Measurements from ENCODE around the gene MYT1. TPM values are rescaled to one million over a fixed set of nuclear protein-coding genes. Genes with fewer than 3 reads are reported as not detected.
A peak's percentile ranks its signal among the peaks of the same experiment; 100 is the strongest.

MYT1 gene
- total and polyA plus RNA-seq, 2 of the 13 experiments (the other 11 are each of a cell fraction or from before 2014, with no cell fraction given) = 0.58 to 2.5 TPM

- TF ChIP-seq ZNF503 (CRISPR knock-in tag; IDR thresholded peaks at IDR 0.05) (no peak), GPN1 (CRISPR knock-in tag; IDR thresholded peaks at IDR 0.05; ENCODE audit: borderline replicate concordance) (no peak), SP1 (IDR thresholded peaks at IDR 0.05) (no peak), SP1 (CRISPR knock-in tag; IDR thresholded peaks at IDR 0.05) (no peak), SKIL (CRISPR knock-in tag; IDR thresholded peaks at IDR 0.05; ENCODE audit: borderline replicate concordance) (no peak), ZBTB44 (CRISPR knock-in tag; IDR thresholded peaks at IDR 0.05) (no peak), KDM1A (CRISPR knock-in tag; IDR thresholded peaks at IDR 0.05) (no peak), ZNF639 (CRISPR knock-in tag; conservative IDR thresholded peaks at IDR 0.05) (no peak), ARNT2 (CRISPR knock-in tag; IDR thresholded peaks at IDR 0.05; ENCODE audit: low read depth) (no peak), GTF3A (CRISPR knock-in tag; conservative IDR thresholded peaks at IDR 0.05) (0 out of 2 replicates have a peak, but pooled peaks have one; percentile 4), SKI (IDR thresholded peaks at IDR 0.05; ENCODE audit: partially characterized antibody) (no peak)
- TF ChIP-seq, protein P1, sequence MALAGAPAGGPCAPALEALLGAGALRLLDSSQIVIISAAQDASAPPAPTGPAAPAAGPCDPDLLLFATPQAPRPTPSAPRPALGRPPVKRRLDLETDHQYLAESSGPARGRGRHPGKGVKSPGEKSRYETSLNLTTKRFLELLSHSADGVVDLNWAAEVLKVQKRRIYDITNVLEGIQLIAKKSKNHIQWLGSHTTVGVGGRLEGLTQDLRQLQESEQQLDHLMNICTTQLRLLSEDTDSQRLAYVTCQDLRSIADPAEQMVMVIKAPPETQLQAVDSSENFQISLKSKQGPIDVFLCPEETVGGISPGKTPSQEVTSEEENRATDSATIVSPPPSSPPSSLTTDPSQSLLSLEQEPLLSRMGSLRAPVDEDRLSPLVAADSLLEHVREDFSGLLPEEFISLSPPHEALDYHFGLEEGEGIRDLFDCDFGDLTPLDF (CRISPR knock-in tag; IDR thresholded peaks at IDR 0.05) = no peak
- TF ChIP-seq, protein P2, sequence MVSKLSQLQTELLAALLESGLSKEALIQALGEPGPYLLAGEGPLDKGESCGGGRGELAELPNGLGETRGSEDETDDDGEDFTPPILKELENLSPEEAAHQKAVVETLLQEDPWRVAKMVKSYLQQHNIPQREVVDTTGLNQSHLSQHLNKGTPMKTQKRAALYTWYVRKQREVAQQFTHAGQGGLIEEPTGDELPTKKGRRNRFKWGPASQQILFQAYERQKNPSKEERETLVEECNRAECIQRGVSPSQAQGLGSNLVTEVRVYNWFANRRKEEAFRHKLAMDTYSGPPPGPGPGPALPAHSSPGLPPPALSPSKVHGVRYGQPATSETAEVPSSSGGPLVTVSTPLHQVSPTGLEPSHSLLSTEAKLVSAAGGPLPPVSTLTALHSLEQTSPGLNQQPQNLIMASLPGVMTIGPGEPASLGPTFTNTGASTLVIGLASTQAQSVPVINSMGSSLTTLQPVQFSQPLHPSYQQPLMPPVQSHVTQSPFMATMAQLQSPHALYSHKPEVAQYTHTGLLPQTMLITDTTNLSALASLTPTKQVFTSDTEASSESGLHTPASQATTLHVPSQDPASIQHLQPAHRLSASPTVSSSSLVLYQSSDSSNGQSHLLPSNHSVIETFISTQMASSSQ (IDR thresholded peaks at IDR 0.05; ENCODE audit: low read depth) = no peak
- TF ChIP-seq, protein P2 (CRISPR knock-in tag; IDR thresholded peaks at IDR 0.05; ENCODE audit: borderline replicate concordance) = no peak
- TF ChIP-seq, protein P3, sequence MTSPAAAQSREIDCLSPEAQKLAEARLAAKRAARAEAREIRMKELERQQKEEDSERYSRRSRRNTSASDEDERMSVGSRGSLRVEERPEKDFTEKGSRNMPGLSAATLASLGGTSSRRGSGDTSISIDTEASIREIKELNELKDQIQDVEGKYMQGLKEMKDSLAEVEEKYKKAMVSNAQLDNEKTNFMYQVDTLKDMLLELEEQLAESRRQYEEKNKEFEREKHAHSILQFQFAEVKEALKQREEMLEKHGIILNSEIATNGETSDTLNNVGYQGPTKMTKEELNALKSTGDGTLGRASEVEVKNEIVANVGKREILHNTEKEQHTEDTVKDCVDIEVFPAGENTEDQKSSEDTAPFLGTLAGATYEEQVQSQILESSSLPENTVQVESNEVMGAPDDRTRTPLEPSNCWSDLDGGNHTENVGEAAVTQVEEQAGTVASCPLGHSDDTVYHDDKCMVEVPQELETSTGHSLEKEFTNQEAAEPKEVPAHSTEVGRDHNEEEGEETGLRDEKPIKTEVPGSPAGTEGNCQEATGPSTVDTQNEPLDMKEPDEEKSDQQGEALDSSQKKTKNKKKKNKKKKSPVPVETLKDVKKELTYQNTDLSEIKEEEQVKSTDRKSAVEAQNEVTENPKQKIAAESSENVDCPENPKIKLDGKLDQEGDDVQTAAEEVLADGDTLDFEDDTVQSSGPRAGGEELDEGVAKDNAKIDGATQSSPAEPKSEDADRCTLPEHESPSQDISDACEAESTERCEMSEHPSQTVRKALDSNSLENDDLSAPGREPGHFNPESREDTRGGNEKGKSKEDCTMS (CRISPR knock-in tag; conservative IDR thresholded peaks at IDR 0.05) = no peak
Measured at GRCh38 chr20:64237316-64237715, 73.1 kb downstream of the MYT1 start (continued).

All from HepG2 (cell line).